ENCODE data around the gene SMIM27. TPM values are rescaled to one million over a fixed set of nuclear protein-coding genes. Genes with fewer than 3 reads are reported as not detected.
"Not testable (repeated sequence)": the region's sequence is repeated elsewhere in the genome, so short reads cannot be mapped to it uniquely, and the experiment has no call there.

SMIM27 gene
- total and polyA plus RNA-seq, 2 donors (not counting 1 experiment from before 2014, with no cell fraction given) = 9.5 to 20.9 TPM

- no peak for DNase-seq
- 42% methylated on average over 4 of the region's 4 CpGs for WGBS (ENCODE audit: insufficient coverage)
- H3K27me3 ChIP-seq (replicated peaks in 1 of 4; ENCODE audit: control extremely low read depth in 1 of 4, control insufficient read depth in 3 of 4, insufficient read depth in 4 of 4, low read length in 3 of 4) = peaks cover 0 to 3% (median 0%) of the 10 kb centered on the region in 4 experiments
- no peak for ATAC-seq (ENCODE audit: low read depth)
- Mint-ChIP-seq H3K27me3 (peaks cover 23% of the 10 kb centered on the region), H3K9me3 (ENCODE audit: insufficient read depth) (no peaks in the 10 kb centered on the region), H3K4me1 (peaks cover 9% of the 10 kb centered on the region), H3K27ac (no peak overlapping the region), H3K4me3 (no peak overlapping the region)
- no peak overlapping the region for H3K4me2 ChIP-seq (replicated peaks; ENCODE audit: low read depth, low read length, poor library complexity, severe bottlenecking)
- no peak overlapping the region for H2AFZ ChIP-seq (ENCODE audit: insufficient read depth, low read depth, low read length, poor library complexity, severe bottlenecking)
- no peaks in the 10 kb centered on the region for H3K79me2 ChIP-seq (ENCODE audit: control insufficient read depth, insufficient read depth, low read length)
- H4K20me1 ChIP-seq (ENCODE audit: control insufficient read depth, insufficient read depth, low read length, poor library complexity, severe bottlenecking) = no peaks in the 10 kb centered on the region
- intact Hi-C loops (cut with micrococcal nuclease) = no loop called here
- no peaks in the 10 kb centered on the region for H3K9me3 ChIP-seq (ENCODE audit: control extremely low read depth in 1 of 3, control insufficient read depth in 2 of 3, insufficient read depth in 1 of 3, low read length in 2 of 3)
- TF ChIP-seq CTCF (IDR thresholded peaks at IDR 0.05) = no peak
- no peak for TF ChIP-seq EZH2 (IDR thresholded peaks at IDR 0.05; ENCODE audit: borderline replicate concordance, insufficient read depth, low read depth, low read length, poor library complexity, severe bottlenecking)
- CTCF ChIA-PET = interaction anchor here (1.2 kb wide), 2 partner anchors 8 to 17 kb away, joined by 3 read pairs; no protein-coding TSS in a partner anchor
- no peak overlapping the region for H3K27ac ChIP-seq (ENCODE audit: low read length in 2 of 2)
- H3K36me3 ChIP-seq (replicated peaks in 1 of 2; ENCODE audit: control extremely low read depth in 1 of 2, control insufficient read depth in 1 of 2, extremely low read depth in 1 of 2, insufficient read depth in 2 of 2, low read length in 1 of 2) = no peaks in the 10 kb centered on the region
- no peak overlapping the region for H3K9ac ChIP-seq (ENCODE audit: low read length)
- H3K4me3 ChIP-seq (ENCODE audit: control extremely low read depth in 1 of 5, extremely low read depth in 1 of 5, insufficient read depth in 1 of 5, low read depth in 2 of 5, low read length in 4 of 5) = no peak overlapping the region
- H3K4me1 ChIP-seq (ENCODE audit: control insufficient read depth in 2 of 2, insufficient read depth in 2 of 2, low read length in 2 of 2) = no peaks in the 10 kb centered on the region
- POLR2A ChIA-PET = no interaction called here
Measured at GRCh38 chr9:32596096-32596865, 44.2 kb downstream of the SMIM27 start.

- Histone ChIP-seq H3K27me3 (replicated peaks in 1 of 4; ENCODE audit: control extremely low read depth in 1 of 4, control insufficient read depth in 3 of 4, insufficient read depth in 4 of 4, low read length in 3 of 4) (peaks cover 0 to 3% (median 0%) of the 10 kb centered on the region in 4 experiments), H3K4me1 (ENCODE audit: control insufficient read depth in 2 of 2, insufficient read depth in 2 of 2, low read length in 2 of 2) (no peaks in the 10 kb centered on the region), H4K20me1 (ENCODE audit: control insufficient read depth, insufficient read depth, low read length, poor library complexity, severe bottlenecking) (no peaks in the 10 kb centered on the region), H3K4me3 (ENCODE audit: control extremely low read depth in 1 of 5, extremely low read depth in 1 of 5, insufficient read depth in 1 of 5, low read depth in 2 of 5, low read length in 4 of 5) (no peak overlapping the region), H2AFZ (ENCODE audit: insufficient read depth, low read depth, low read length, poor library complexity, severe bottlenecking) (no peak overlapping the region), H3K79me2 (ENCODE audit: control insufficient read depth, insufficient read depth, low read length) (no peaks in the 10 kb centered on the region), H3K36me3 (replicated peaks in 1 of 2; ENCODE audit: control extremely low read depth in 1 of 2, control insufficient read depth in 1 of 2, extremely low read depth in 1 of 2, insufficient read depth in 2 of 2, low read length in 1 of 2) (no peaks in the 10 kb centered on the region), H3K4me2 (replicated peaks; ENCODE audit: low read depth, low read length, poor library complexity, severe bottlenecking) (no peak overlapping the region), H3K9ac (ENCODE audit: low read length) (no peak overlapping the region), H3K9me3 (ENCODE audit: control extremely low read depth in 1 of 3, control insufficient read depth in 2 of 3, insufficient read depth in 1 of 3, low read length in 2 of 3) (no peaks in the 10 kb centered on the region), H3K27ac (ENCODE audit: low read length in 2 of 2) (no peak overlapping the region)
- TF ChIP-seq CTCF (IDR thresholded peaks at IDR 0.05) (no peak), EZH2 (IDR thresholded peaks at IDR 0.05; ENCODE audit: borderline replicate concordance, insufficient read depth, low read depth, low read length, poor library complexity, severe bottlenecking) (no peak)
- Mint-ChIP-seq H3K4me1 (peaks cover 9% of the 10 kb centered on the region), H3K9me3 (ENCODE audit: insufficient read depth) (no peaks in the 10 kb centered on the region), H3K27ac (no peak overlapping the region), H3K4me3 (no peak overlapping the region), H3K27me3 (peaks cover 21% of the 10 kb centered on the region)
- POLR2A ChIA-PET = no interaction called here
- intact Hi-C loops (cut with micrococcal nuclease) = no loop called here
- CTCF ChIA-PET = interaction anchor here (1.2 kb wide), 1 partner anchor 9 kb away, joined by 3 read pairs; no protein-coding TSS in a partner anchor
- ATAC-seq (ENCODE audit: low read depth) (no peak), DNase-seq (no peak)
Measured at GRCh38 chr9:32596936-32597335, 44.8 kb downstream of the SMIM27 start.

GRCh38 chr9:32599021-32599420 lies 46.9 kb downstream of the SMIM27 start:
- POLR2A ChIA-PET; H3K4me2 ChIP-seq (replicated peaks; ENCODE audit: low read depth, low read length, poor library complexity, severe bottlenecking); H4K20me1 ChIP-seq (ENCODE audit: control insufficient read depth, insufficient read depth, low read length, poor library complexity, severe bottlenecking); H2AFZ ChIP-seq (ENCODE audit: insufficient read depth, low read depth, low read length, poor library complexity, severe bottlenecking); H3K4me1 ChIP-seq (ENCODE audit: control insufficient read depth in 2 of 2, insufficient read depth in 2 of 2, low read length in 2 of 2); ATAC-seq (ENCODE audit: low read depth); H3K4me3 Mint-ChIP-seq; H3K79me2 ChIP-seq (ENCODE audit: control insufficient read depth, insufficient read depth, low read length); H3K27ac Mint-ChIP-seq; H3K27ac ChIP-seq (ENCODE audit: low read length in 2 of 2); H3K9ac ChIP-seq (ENCODE audit: low read length); DNase-seq; H3K27me3 ChIP-seq (replicated peaks in 1 of 4; ENCODE audit: control extremely low read depth in 1 of 4, control insufficient read depth in 3 of 4, insufficient read depth in 4 of 4, low read length in 3 of 4); H3K9me3 Mint-ChIP-seq (ENCODE audit: insufficient read depth); intact Hi-C loops (cut with micrococcal nuclease); H3K36me3 ChIP-seq (replicated peaks in 1 of 2; ENCODE audit: control extremely low read depth in 1 of 2, control insufficient read depth in 1 of 2, extremely low read depth in 1 of 2, insufficient read depth in 2 of 2, low read length in 1 of 2); H3K4me3 ChIP-seq (ENCODE audit: control extremely low read depth in 1 of 5, extremely low read depth in 1 of 5, insufficient read depth in 1 of 5, low read depth in 2 of 5, low read length in 4 of 5); H3K9me3 ChIP-seq (ENCODE audit: control extremely low read depth in 1 of 3, control insufficient read depth in 2 of 3, insufficient read depth in 1 of 3, low read length in 2 of 3): not testable (repeated sequence)
- WGBS (ENCODE audit: insufficient coverage) = no CpG with 5 or more reads among the region's 3 CpGs
- Mint-ChIP-seq H3K27me3 (peaks cover 26% of the 10 kb centered on the region), H3K4me1 (peaks cover 15% of the 10 kb centered on the region)
- CTCF ChIA-PET = interaction anchor here (1.2 to 1.5 kb wide), 2 partner anchors 10 to 17 kb away, joined by 3 to 4 read pairs; no protein-coding TSS in a partner anchor

Measured in B cell (primary cell).